CD4-positive, alpha-beta memory T cell (primary cell): ENCODE results near the gene TRMT112. TPM values are rescaled to one million over a fixed set of nuclear protein-coding genes. Genes with fewer than 3 reads are reported as not detected.
A peak's percentile ranks its signal among the peaks of the same experiment; 100 is the strongest.

Experiments used
- CTCF ChIA-PET: fragments of 350-600 bp; sonication (Branson Sonifier 250); formaldehyde crosslinking; loops from one replicate; lab custom pipeline; 2021; ENCODE audit warnings: inconsistent platforms; ENCODE audit not compliant: partially characterized antibody; lab: Charles Lee
- POLR2A ChIA-PET: fragments of 350-600 bp; sonication (Branson Sonifier 250); formaldehyde crosslinking; loops from one replicate; lab custom pipeline; 2021; ENCODE audit not compliant: partially characterized antibody; lab: Charles Lee
- DNase-seq, 5 donors: peaks; one replicate each; pipeline versions ENCODE4 v3.0.0 to v3.0.0-alpha.2; 2020 to 2022; ENCODE audit warnings: mixed read lengths in 1 of 5
- H3K27ac ChIP-seq: one replicate; pipeline ENCODE4 v1.7.0; 2013; ENCODE audit warnings: low read depth, low read length
- H3K27me3 ChIP-seq: 2 replicates; pipeline ENCODE4 v1.7.0; 2013; ENCODE audit warnings: mild to moderate bottlenecking, low read length, moderate library complexity; ENCODE audit not compliant: insufficient read depth
- H3K36me3 ChIP-seq: 2 replicates; pipeline ENCODE4 v1.7.0; 2013; ENCODE audit warnings: mild to moderate bottlenecking, low read length, moderate library complexity; ENCODE audit not compliant: insufficient read depth
- H3K4me1 ChIP-seq: 2 replicates; pipeline ENCODE4 v1.7.0; 2013; ENCODE audit warnings: mild to moderate bottlenecking, low read length, moderate library complexity; ENCODE audit not compliant: insufficient read depth
- H3K4me3 ChIP-seq, 2 donors: one replicate each; pipeline ENCODE4 v1.7.0; 2013; ENCODE audit warnings: low read length in 2 of 2, mild to moderate bottlenecking in 1 of 2
- H3K9me3 ChIP-seq, 2 donors: one replicate each; pipeline ENCODE4 v1.7.0; 2013; ENCODE audit warnings: low read length in 2 of 2, control low read depth in 1 of 2; ENCODE audit not compliant: control insufficient read depth in 1 of 2
- H3K27ac Mint-ChIP-seq, 7 donors: one replicate each; pipeline ENCODE4 v1.8.0; 2020 to 2021; ENCODE audit warnings: mixed read lengths in 7 of 7, mild to moderate bottlenecking in 6 of 7, inconsistent platforms in 3 of 7, moderate library complexity in 3 of 7
- H3K27me3 Mint-ChIP-seq, 2 donors: one replicate each; pipeline ENCODE4 v1.8.0; 2020 to 2021; ENCODE audit warnings: mixed read lengths in 2 of 2
- H3K36me3 Mint-ChIP-seq, 2 donors: one replicate each; pipeline ENCODE4 v1.8.0; 2020 to 2021; ENCODE audit warnings: mixed read lengths in 2 of 2, inconsistent platforms in 1 of 2, mild to moderate bottlenecking in 1 of 2
- H3K4me1 Mint-ChIP-seq, 4 donors: one replicate each; pipeline ENCODE4 v1.8.0; 2020 to 2021; ENCODE audit warnings: mixed read lengths in 4 of 4, mild to moderate bottlenecking in 1 of 4
- H3K4me3 Mint-ChIP-seq, 8 donors: one replicate each; pipeline ENCODE4 v1.8.0; 2020 to 2021; ENCODE audit warnings: mixed read lengths in 8 of 8, mild to moderate bottlenecking in 7 of 8, moderate library complexity in 6 of 8, inconsistent platforms in 3 of 8
- H3K9me3 Mint-ChIP-seq, 8 donors: one replicate each; pipeline ENCODE4 v1.8.0; 2020 to 2021; ENCODE audit warnings: mixed read lengths in 8 of 8, mild to moderate bottlenecking in 5 of 8, inconsistent platforms in 3 of 8, moderate library complexity in 1 of 8
- intact Hi-C: fragments of 100-400 bp; cut with micrococcal nuclease; formaldehyde crosslinking; loops from one replicate; pipeline ENCODE4 v1.15.1; 2023
- polyA plus RNA-seq, 2 donors: library from polyadenylated mRNA; unstranded; fragments of 300-500 nt; fragmentation: Illumina TruSeq; gene quantifications; one replicate each; pipeline ENCODE4 v1.2.3, GENCODE V29; 2021
- total RNA-seq, 2 experiments: library from RNA; stranded (reverse); gene quantifications; one replicate each; pipeline ENCODE4 v1.2.3, GENCODE V29; 2021

Gene TRMT112
- total and polyA plus RNA-seq, 4 experiments from 2014 or later = 171 to 516 (median 294) TPM

DNA sequence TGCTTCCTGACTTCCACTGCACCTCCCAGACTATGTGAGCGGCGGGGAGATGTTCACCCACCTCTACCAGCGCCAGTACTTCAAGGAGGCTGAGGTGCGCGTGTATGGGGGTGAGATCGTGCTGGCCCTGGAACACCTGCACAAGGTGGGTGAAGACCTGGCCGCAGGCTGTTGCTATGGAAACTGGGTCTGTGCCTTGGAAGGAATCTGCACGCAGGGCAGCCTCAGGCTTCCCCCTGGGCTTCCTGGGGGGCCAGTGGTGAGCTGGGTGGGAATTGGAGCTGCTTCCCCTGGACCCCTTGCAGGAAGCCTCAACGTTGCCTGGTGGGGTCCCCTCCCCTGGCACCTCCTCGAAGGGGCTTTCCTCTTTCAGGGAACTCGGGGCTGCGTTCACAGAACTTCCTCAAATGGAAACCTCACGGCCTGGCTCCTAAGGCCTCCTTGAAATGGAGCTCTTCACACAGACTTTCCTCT lies 43.1 kb upstream of the TRMT112 start:
- Histone ChIP-seq H3K4me1 (peaks cover 30% of the 10 kb centered on the region), H3K9me3 (no peaks in the 10 kb centered on the region), H3K4me3 (peak overlapping the region in 1 of 2 donors; percentile 53), H3K27ac (no peak overlapping the region), H3K27me3 (no peaks in the 10 kb centered on the region), H3K36me3 (peaks cover 24% of the 10 kb centered on the region)
- H3K36me3 Mint-ChIP-seq = peaks cover 17 to 45% of the 10 kb centered on the region in 2 donors
- H3K4me1 Mint-ChIP-seq = peaks cover 17 to 45% (median 23%) of the 10 kb centered on the region in 4 donors
- peak in 1 of 5 donors; percentile 19 for DNase-seq
- peak overlapping the region; percentile 89 to 96 (median 94) for H3K4me3 Mint-ChIP-seq
- ChIA-PET CTCF (interaction anchor here (0.6 to 4.4 kb wide), 8 partner anchors 9 to 156 kb away, joined by 3 to 24 read pairs (median 4); partner anchors contain the start of genes PRDX5 and TRMT112), POLR2A (interaction anchor here (1.0 to 7.7 kb wide), 7 partner anchors 15 to 154 kb away, joined by 3 to 69 read pairs (median 5); partner anchors contain the start of genes CCDC88B, FERMT3, PRDX5 and TRMT112)
- peak overlapping the region in 5 of 7 donors; percentile 29 to 80 (median 55) for H3K27ac Mint-ChIP-seq
- no peaks in the 10 kb centered on the region for H3K9me3 Mint-ChIP-seq
- intact Hi-C loops = no loop called here
- no peaks in the 10 kb centered on the region for H3K27me3 Mint-ChIP-seq

DNA sequence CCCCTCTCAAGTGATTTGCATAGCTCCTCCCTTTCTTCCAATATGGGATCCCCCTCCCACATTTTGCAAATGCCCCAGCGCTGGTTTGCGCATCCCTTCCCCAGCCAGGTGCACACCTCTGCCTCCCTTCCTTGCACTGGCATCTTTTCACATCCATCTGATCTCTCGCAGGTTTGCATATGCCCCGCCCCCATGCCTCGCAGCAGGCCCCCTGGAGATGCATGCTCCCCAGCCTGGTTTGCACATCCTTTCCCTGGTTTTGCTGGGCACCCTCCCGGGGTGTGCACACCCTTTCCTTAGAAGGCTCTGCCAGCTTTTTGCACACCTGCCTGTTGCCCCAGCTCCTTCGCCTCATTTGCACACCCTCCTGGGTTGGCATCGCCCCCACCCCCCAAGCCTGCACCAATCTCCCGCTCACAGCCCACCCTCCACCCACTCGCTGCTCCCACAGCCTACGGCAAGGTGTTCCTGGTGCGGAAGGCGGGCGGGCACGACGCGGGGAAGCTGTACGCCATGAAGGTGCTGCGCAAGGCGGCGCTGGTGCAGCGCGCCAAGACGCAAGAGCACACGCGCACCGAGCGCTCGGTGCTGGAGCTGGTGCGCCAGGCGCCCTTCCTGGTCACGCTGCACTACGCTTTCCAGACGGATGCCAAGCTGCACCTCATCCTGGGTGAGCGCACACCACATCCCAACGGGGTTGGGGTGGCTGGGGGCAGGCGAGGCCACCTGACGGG lies 42.5 kb upstream of the TRMT112 start:
- peak overlapping the region; percentile 39 to 53 for H3K4me3 ChIP-seq
- peak overlapping the region; percentile 62 for H3K27ac ChIP-seq
- H3K4me3 Mint-ChIP-seq = peak overlapping the region; percentile 89 to 96 (median 94)
- no peaks in the 10 kb centered on the region for H3K27me3 ChIP-seq
- H3K9me3 ChIP-seq = no peaks in the 10 kb centered on the region
- H3K9me3 Mint-ChIP-seq = no peaks in the 10 kb centered on the region
- ChIA-PET CTCF (interaction anchor here (0.8 to 4.4 kb wide), 10 partner anchors 9 to 293 kb away, joined by 3 to 24 read pairs (median 4); partner anchors contain the start of genes PRDX5 and TRMT112), POLR2A (interaction anchor here (0.6 to 7.7 kb wide), 9 partner anchors 10 to 153 kb away, joined by 3 to 69 read pairs (median 4); partner anchors contain the start of genes CCDC88B, FERMT3, PRDX5 and TRMT112)
- H3K36me3 Mint-ChIP-seq = peaks cover 17 to 41% of the 10 kb centered on the region in 2 donors
- peaks cover 17 to 45% (median 23%) of the 10 kb centered on the region in 4 donors for H3K4me1 Mint-ChIP-seq
- peak in 3 of 5 donors; percentile 25 to 35 (median 33) for DNase-seq
- intact Hi-C loops = loop anchor here (1.0 to 5.0 kb wide), 2 partner anchors 18 to 43 kb away; partner anchors contain the start of genes PRDX5 and TRMT112
- peaks cover 18% of the 10 kb centered on the region for H3K36me3 ChIP-seq
- H3K4me1 ChIP-seq = peaks cover 30% of the 10 kb centered on the region
- H3K27ac Mint-ChIP-seq = peak overlapping the region; percentile 65 to 95 (median 80)
- no peaks in the 10 kb centered on the region for H3K27me3 Mint-ChIP-seq

DNA sequence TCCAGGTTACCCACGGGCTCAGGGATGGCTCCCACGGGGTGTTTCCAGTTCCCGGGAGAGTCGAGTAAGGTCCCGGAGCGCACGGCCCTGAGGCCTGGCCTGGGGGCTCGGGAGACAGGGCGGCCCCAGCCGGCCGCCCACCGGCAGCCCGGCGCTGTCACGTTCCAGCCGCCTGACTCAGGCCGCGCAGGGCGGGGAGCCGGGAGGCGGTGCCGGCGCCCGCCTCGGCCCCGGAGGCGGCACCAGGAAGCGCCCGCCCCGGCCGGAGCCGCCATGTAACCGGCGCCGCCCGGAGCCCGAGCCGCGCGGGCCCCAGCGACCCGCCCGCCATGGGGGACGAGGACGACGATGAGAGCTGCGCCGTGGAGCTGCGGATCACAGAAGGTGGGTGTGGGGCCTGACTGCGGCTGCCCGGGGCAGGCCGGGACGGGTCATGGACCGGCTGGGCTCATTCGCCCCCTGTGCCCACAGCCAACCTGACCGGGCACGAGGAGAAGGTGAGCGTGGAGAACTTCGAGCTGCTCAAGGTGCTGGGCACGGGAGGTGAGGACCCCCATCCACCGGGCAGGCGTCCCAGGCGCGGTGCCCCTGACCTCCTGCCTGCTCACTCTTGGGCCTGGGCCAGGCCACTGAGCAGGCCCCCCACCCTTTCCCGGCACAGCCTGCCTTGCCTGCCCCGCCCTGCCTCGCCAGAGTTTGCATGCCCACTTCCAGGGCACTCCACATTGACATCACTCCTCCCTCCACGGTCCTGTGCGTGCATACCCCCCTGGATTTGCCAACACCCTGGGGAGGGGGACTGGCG lies 41.8 kb upstream of the TRMT112 start, which contains the start of gene RPS6KA4:
Gene RPS6KA4 (plus strand): TSS at position 256 of the 805 bp plus-strand sequence. CDS start 74 bp downstream, at position 330.
- peaks cover 17 to 45% (median 23%) of the 10 kb centered on the region in 4 donors for H3K4me1 Mint-ChIP-seq
- H3K27ac Mint-ChIP-seq = peak within 1 kb of the TSS; percentile 65 to 95 (median 80)
- intact Hi-C loops = loop anchor here (1.0 to 5.0 kb wide), 2 partner anchors 17 to 42 kb away; partner anchors contain the start of genes PRDX5 and TRMT112
- peak within 1 kb of the TSS; percentile 62 for H3K27ac ChIP-seq
- DNase-seq = peak in 3 of 5 donors; percentile 36 to 53 (median 50)
- H3K4me3 Mint-ChIP-seq = peak within 1 kb of the TSS; percentile 89 to 96 (median 94)
- H3K36me3 ChIP-seq = peaks cover 15% of the 10 kb centered on the region
- peaks cover 13 to 37% of the 10 kb centered on the region in 2 donors for H3K36me3 Mint-ChIP-seq
- H3K4me1 ChIP-seq = peaks cover 30% of the 10 kb centered on the region
- H3K9me3 Mint-ChIP-seq = no peaks in the 10 kb centered on the region
- H3K27me3 ChIP-seq = no peaks in the 10 kb centered on the region
- H3K9me3 ChIP-seq = no peaks in the 10 kb centered on the region
- H3K4me3 ChIP-seq = peak within 1 kb of the TSS; percentile 47 to 53
- ChIA-PET CTCF (interaction anchor here (0.8 to 4.4 kb wide), 9 partner anchors 10 to 294 kb away, joined by 3 to 24 read pairs (median 3); partner anchors contain the start of genes FERMT3, PRDX5 and TRMT112), POLR2A (interaction anchor here (0.6 to 7.7 kb wide), 8 partner anchors 11 to 152 kb away, joined by 3 to 69 read pairs (median 4); partner anchors contain the start of genes CCDC88B, FERMT3, PRDX5 and TRMT112)
- H3K27me3 Mint-ChIP-seq = no peaks in the 10 kb centered on the region

DNA sequence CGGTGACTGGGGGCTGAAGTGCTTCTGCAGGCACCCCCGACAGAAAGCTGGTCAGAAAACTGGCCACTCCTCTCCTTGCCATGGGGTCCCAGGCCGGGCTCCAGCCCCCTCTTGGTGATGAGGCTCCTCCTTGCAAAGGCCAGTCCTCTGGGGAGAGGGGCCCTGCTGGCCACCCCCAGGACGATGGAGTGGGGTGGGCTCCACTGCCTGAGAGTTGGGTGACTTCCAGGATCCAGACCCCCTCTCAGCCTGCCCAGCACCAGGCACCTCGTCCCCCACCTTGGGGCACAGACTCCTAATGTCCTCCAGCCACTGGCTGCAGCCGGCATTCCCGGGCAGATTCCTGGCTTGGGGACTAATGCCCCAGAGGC lies 41.2 kb upstream of the TRMT112 start:
- DNase-seq = no peak
- Mint-ChIP-seq H3K4me3 (peak overlapping the region; percentile 10 to 84 (median 64)), H3K4me1 (peaks cover 17 to 45% (median 23%) of the 10 kb centered on the region in 4 donors), H3K27me3 (no peaks in the 10 kb centered on the region), H3K36me3 (peaks cover 12 to 34% of the 10 kb centered on the region in 2 donors), H3K27ac (peak overlapping the region in 1 of 7 donors; percentile 35), H3K9me3 (no peaks in the 10 kb centered on the region)
- Histone ChIP-seq H3K27me3 (no peaks in the 10 kb centered on the region), H3K4me1 (peaks cover 30% of the 10 kb centered on the region), H3K36me3 (peaks cover 14% of the 10 kb centered on the region), H3K27ac (peak overlapping the region; percentile 62), H3K9me3 (no peaks in the 10 kb centered on the region), H3K4me3 (peak overlapping the region; percentile 47 to 53)
- ChIA-PET POLR2A (interaction anchor here (5.0 to 7.7 kb wide), 2 partner anchors 18 to 41 kb away, joined by 38 to 69 read pairs; partner anchors contain the start of genes CCDC88B, PRDX5 and TRMT112), CTCF (interaction anchor here (1.6 to 4.4 kb wide), 2 partner anchors 41 to 152 kb away, joined by 3 to 24 read pairs; partner anchors contain the start of genes FERMT3, PRDX5 and TRMT112)
- intact Hi-C loops = loop anchor here (5.0 kb wide), 1 partner anchor 41 kb away; the partner anchor contains the start of genes PRDX5 and TRMT112

DNA sequence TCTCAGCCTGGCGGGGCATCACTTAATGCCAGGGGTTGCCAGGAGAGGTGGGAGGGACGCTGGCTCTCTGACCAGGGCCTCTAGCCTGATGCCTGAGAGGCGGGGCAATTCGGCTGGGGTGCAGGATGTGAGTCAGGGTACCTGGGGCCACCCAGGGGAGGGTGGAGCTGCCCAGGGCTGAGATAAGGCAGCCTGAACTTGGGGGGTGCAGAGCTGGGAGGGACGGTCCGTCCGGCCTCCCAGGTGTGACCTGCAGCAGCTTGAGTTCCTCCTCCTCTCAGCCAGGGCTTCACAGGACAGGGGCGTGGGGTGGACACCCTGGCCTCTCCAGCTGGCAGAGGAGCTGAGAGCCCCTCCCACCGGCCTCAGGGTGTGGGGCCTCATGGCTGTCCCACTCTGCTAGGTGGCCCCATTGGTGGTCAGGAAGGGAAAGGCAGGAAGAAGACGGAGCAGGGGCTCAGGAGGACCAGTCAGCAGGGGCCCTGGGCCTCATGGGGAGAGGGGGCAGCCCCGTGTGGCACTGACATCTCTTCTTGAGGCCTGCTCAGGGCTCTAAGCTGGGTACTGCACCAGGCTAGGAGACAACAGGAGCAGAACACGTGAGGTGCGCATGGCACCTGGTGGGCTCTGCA lies 40.7 kb upstream of the TRMT112 start:
- peaks cover 30% of the 10 kb centered on the region for H3K4me1 ChIP-seq
- intact Hi-C loops = loop anchor here (5.0 kb wide), 1 partner anchor 41 kb away; the partner anchor contains the start of genes PRDX5 and TRMT112
- peak overlapping the region in 1 of 2 donors; percentile 53 for H3K4me3 ChIP-seq
- H3K4me3 Mint-ChIP-seq = peak overlapping the region; percentile 52 to 84 (median 67)
- POLR2A ChIA-PET = interaction anchor here (5.0 to 7.7 kb wide), 2 partner anchors 17 to 41 kb away, joined by 38 to 69 read pairs; partner anchors contain the start of genes CCDC88B, PRDX5 and TRMT112
- H3K36me3 ChIP-seq = peaks cover 9% of the 10 kb centered on the region
- peaks cover 10 to 29% of the 10 kb centered on the region in 2 donors for H3K36me3 Mint-ChIP-seq
- H3K27ac Mint-ChIP-seq = peak overlapping the region in 5 of 7 donors; percentile 21 to 72 (median 57)
- H3K27me3 ChIP-seq = no peaks in the 10 kb centered on the region
- CTCF ChIA-PET = interaction anchor here (1.6 to 4.4 kb wide), 2 partner anchors 40 to 151 kb away, joined by 3 to 24 read pairs; partner anchors contain the start of genes FERMT3, PRDX5 and TRMT112
- no peaks in the 10 kb centered on the region for H3K9me3 ChIP-seq
- DNase-seq = peak in 1 of 5 donors; percentile 12
- no peaks in the 10 kb centered on the region for H3K9me3 Mint-ChIP-seq
- peak overlapping the region; percentile 62 for H3K27ac ChIP-seq
- no peaks in the 10 kb centered on the region for H3K27me3 Mint-ChIP-seq
- peaks cover 17 to 43% (median 23%) of the 10 kb centered on the region in 4 donors for H3K4me1 Mint-ChIP-seq
